Activated CD4-positive, alpha-beta T cell treated with anti-CD3 and anti-CD28 coated beads, Interleukin-2, Interleukin-4, amounts not matched to agents 100 ng/mL and 50 ng/mL, durations not matched to agents 16 hours and 8 hours (primary cell): ENCODE results near the gene CREB3L1.

Experiments used
- DNase-seq: peaks from one replicate; pipeline ENCODE4 v3.0.0-alpha.2; 2020; ENCODE audit warnings: low spot score

Gene CREB3L1

DNA sequence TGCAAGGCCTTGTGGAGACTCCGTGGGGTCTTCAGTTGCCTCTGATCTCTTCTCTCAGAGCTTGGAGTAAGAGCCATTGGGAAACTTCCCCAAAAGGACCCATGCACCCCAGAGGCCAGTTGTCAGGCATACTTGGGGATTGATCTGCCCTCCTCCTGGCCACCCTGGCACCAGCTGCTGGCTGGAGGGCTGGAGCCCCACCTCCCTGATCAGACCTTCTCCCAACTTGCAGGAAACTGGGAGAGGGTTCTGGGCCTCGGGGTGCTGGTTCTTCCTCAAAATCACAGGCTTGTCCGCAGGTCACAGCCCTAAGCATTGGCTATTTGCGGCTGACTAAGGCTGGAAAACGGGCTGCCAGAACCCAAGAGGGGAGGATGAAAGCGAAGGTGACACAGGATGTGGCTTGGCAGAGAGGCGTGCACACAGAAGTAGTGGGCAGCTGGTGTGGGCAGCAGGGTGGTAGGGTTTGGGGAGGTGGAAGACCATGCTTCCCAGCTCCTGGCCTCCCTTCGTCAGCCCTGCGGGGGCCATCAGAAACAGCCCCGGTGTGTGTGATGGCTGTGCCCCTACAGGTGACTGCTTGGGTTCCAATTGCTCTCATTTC is 68.5 kb downstream of the CREB3L1 start:
- peak; percentile 37 for DNase-seq

- peak; percentile 85 for DNase-seq
These were observed 69.6 kb downstream of the CREB3L1 start, which contains the start of gene DGKZ for GRCh38 chr11:46346886-46347636. Gene DGKZ, plus strand, starts transcription at chr11:46347463. Its CDS starts 197 bp downstream, at chr11:46347660.

GRCh38 chr11:46347637-46348311 is 70.3 kb downstream of the CREB3L1 start:
- DNase-seq, result no peak

DNA sequence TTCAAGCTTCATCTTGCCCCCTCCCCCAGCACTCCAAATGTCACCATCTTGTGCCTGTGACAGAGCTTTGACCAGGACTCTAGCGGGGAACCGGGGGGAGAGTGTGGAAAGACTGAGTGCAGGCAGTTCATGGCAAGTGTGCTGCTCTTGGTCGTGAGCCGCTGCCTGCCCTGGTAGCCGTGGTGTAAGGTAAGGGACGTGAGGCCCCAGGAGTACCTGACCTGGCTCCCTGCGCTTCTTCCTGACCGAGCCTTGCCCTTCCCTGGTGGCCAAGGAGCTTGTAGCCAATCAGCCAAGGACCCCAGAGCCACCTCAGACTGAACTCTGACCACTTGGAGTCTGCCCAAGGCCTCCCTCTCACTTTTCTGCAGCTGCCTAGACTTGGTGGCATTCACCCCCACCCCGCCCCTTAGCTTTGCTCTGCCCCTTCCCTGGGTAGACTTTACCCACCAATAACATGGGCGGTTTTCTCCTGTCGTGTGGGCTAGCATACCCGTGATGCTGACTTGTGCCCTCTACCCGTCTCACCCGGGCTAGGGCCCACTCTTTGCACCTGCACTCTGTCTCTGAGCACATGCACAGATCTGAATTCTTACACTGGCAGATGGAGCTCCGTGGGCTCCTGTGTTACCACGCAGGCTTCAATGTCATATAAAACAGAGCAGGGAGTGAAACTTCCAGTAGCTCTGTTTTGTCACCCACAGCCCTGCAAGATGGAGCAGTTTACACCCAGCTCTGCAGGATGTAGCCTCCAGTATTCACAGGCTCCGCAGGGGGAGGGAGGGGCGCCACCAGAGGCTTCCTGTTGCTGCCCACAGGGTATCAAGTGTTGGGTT is 71.3 kb downstream of the CREB3L1 start:
- peak; percentile 83 for DNase-seq

- no peak for DNase-seq
These were observed 73.2 kb downstream of the CREB3L1 start for GRCh38 chr11:46350695-46351094.

- no peak for DNase-seq
These were observed 73.7 kb downstream of the CREB3L1 start for GRCh38 chr11:46351148-46351547.

GRCh38 chr11:46351606-46352005 is 74.1 kb downstream of the CREB3L1 start:
- DNase-seq, result no peak

DNA sequence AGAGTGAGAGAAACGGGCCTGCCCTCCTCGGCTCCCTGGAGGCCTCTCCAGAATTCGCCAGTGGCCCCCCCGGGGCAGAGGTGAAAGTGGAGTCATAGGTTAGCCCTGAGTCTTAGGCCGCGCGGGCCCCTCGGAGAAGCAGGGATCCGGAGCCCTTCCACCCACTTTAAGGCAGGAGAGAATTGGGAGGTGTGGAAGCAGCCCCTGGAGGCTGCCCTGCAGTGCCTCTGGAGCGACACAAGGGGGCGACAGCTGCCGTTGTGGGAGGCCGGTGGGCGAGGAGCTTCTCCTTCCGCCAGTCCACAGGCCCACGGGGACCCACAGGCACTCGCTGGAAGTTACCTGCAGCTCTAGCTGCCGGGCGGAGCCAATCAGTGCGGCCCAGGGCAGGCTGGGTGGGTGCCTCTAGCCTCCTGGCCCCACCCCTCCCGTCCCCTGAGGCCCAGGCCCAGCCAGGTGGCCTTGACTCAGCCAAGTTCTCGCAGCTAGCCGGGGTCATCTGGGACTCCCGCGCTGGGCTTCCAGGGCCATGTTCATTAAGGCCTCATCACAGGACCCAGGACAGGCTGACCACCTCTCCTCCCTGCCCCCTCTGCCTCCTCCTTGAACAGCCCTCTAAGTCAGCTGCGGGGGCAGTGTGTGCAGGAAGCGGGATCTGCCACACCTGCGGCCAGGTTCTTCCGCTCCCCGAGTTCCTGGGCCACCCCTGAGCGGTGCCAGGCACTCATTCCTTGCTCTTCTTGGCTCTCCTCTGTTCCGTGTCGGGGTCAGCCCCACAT is 74.8 kb downstream of the CREB3L1 start:
- DNase-seq, result peak; percentile 64

GRCh38 chr11:46353698-46354097 is 76.2 kb downstream of the CREB3L1 start:
- DNase-seq, result peak; percentile 28

- DNase-seq, result no peak
These were observed 79.5 kb downstream of the CREB3L1 start for GRCh38 chr11:46356924-46357482.

DNA sequence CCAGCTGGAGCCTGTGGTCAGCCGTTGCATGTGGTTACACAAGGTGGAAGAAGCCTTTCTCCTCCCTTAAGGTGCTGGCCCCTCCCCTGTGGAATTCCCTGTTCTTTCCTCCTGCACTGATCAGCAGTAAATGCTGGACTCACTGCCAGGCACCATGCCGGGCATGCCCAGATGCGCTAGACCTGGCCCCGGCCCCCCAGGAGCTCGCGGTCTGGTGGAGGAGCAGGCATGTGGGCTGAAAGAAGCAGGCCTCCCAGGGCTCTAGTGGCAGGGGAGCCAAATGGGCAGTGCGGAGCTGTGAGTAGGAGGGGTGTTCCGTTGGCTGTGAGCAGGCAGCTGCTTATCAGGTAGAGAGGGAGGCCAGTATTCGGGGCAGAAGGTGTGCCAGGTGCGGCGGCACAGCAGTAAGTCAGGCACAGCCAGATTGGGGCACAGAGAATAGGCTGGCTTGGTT is 80.0 kb downstream of the CREB3L1 start:
- DNase-seq, result no peak

GRCh38 chr11:46359953-46360352 is 82.5 kb downstream of the CREB3L1 start:
- DNase-seq, result no peak

DNA sequence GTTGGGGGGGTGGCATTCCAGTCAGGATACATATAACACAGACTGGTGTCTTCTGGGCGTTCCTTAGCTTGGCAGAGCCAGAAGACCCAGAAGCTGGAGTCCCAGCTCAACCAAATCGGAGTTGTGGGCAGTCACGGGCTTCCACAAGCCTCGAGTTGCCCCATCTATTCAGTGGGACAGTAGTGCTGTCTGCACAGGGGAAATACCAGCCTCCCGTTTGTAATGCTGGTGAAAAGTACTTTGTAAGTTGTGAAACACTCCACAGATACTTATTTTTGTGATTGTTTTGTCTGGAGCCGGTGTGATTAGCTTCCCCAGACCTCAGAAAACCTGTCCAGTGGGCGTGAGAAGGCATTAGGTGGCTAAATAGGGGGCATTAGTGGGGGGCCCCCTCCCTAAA is 83.4 kb downstream of the CREB3L1 start:
- no peak for DNase-seq

GRCh38 chr11:46361283-46362155 is 84.1 kb downstream of the CREB3L1 start:
- peak; percentile 76 for DNase-seq

DNA sequence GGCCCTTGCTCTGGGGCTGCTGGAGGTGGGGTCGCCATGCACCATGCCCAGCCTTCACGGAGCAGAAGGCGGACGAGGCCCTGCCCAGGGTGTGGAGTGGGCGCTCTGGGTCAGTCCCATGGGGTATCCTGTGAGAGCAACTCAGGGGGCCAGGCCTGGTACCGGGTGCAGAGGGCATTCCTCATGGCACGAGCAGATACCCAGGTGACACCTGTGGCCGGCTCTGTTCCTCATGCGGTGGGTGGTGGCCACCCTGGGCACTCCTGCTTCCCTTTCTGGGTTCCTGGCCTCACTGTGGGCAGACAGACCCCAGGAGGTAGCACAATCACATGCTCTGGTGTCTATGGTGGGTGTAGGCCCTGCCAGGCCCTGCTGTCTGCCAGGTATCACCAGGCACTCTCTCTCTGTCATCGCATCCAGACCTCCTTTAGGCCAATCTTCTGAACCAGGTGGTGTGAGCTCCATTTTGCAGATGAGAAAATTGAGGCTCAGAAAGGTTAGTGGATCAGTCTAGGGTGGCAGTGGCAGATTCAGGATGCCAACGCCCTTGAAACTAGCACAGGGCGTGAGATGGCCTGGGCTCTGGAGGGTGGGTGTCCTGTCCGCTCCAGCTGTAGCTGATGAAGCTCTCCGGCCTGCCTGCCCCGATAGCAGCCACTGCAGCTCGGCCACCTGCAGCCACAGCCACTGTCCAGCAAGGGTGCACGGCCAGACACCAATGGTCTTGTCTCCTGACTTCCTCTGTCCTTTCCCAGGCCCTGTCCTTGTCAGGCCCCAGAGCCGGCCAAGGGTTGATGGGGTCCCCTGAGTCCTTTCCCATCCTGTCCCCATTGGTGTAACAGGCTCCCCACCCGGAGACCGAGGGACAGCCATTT is 84.9 kb downstream of the CREB3L1 start:
- DNase-seq, result no peak

- DNase-seq, result no peak
These were observed 85.6 kb downstream of the CREB3L1 start for GRCh38 chr11:46363031-46363407.

DNA sequence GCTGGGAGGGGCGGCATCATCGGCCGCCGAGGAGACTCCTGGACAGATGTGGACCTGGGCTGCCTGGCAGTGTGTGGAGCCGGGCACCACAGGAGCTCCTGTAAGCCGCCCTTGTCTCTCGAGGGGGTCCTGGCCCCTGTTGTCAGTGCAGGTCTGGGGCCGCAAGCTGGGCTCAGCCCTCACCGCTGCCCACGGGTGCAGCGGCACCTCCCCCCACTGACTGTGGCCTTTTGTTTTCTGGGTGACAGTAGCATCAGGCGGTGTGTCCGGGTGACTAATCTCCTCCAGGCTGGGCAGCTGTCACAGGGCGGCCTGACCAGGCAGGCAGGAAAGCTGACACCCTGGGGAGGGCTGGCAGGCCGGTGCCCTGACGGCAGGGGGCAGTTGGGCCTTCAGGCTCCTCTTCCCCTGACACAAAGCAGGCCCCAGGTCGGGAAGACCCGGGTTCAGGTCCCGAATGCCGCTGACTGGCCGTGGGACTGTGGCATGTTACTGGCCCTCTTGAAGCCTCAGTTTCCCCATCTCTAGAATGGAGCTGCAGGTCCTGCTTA is 86.1 kb downstream of the CREB3L1 start:
- no peak for DNase-seq

GRCh38 chr11:46364056-46364455 is 86.6 kb downstream of the CREB3L1 start:
- no peak for DNase-seq

GRCh38 chr11:46364791-46365190 is 87.3 kb downstream of the CREB3L1 start:
- no peak for DNase-seq
